BJ (cell line): ENCODE results near the gene ZDHHC19. TPM values are rescaled to one million over a fixed set of nuclear protein-coding genes. Genes with fewer than 3 reads are reported as not detected.

Experiments used
- CTCF ChIA-PET: fragments of 350-600 bp; formaldehyde crosslinking; extraction: SDS; loops from one replicate; lab custom pipeline; 2021; ENCODE audit warnings: antibody characterized with exemption, inconsistent platforms; lab: Yijun Ruan, JAX
- POLR2A ChIA-PET: fragments of 300-600 bp; sonication (Branson Sonifier 250); formaldehyde crosslinking; extraction: SDS; loops from one replicate; lab custom pipeline; 2021; ENCODE audit warnings: antibody characterized with exemption; lab: Charles Lee
- DNase-seq: peaks from one replicate; pipeline ENCODE4 v3.0.0-alpha.2; 2011; ENCODE audit warnings: low read depth
- H3K27me3 ChIP-seq: 2 replicates; pipeline ENCODE4 v1.6.0; 2011; ENCODE audit warnings: low read length; ENCODE audit not compliant: control insufficient read depth, insufficient read depth
- H3K36me3 ChIP-seq: 2 replicates; pipeline ENCODE4 v1.5.1; 2011; ENCODE audit warnings: low read length; ENCODE audit not compliant: control insufficient read depth, insufficient read depth
- H3K4me3 ChIP-seq: 2 replicates; pipeline ENCODE4 v1.5.1; 2011; ENCODE audit warnings: low read depth, mild to moderate bottlenecking, control low read depth, low read length
- CTCF ChIP-seq: IDR thresholded peaks from 2 replicates; pipeline ENCODE4 v1.5.1; 2011; ENCODE audit warnings: low read depth, mild to moderate bottlenecking, control low read depth, inconsistent platforms, low read length, moderate library complexity; ENCODE audit not compliant: insufficient read depth
- polyA plus RNA-seq: library from polyadenylated mRNA; depleted of rRNA; stranded (reverse); fragments of >200 nt; gene quantifications from 2 replicates; pipeline ENCODE4 v1.2.3, GENCODE V29; 2011

ZDHHC19 gene
- polyA plus RNA-seq, 1 experiment, result not detected

DNA sequence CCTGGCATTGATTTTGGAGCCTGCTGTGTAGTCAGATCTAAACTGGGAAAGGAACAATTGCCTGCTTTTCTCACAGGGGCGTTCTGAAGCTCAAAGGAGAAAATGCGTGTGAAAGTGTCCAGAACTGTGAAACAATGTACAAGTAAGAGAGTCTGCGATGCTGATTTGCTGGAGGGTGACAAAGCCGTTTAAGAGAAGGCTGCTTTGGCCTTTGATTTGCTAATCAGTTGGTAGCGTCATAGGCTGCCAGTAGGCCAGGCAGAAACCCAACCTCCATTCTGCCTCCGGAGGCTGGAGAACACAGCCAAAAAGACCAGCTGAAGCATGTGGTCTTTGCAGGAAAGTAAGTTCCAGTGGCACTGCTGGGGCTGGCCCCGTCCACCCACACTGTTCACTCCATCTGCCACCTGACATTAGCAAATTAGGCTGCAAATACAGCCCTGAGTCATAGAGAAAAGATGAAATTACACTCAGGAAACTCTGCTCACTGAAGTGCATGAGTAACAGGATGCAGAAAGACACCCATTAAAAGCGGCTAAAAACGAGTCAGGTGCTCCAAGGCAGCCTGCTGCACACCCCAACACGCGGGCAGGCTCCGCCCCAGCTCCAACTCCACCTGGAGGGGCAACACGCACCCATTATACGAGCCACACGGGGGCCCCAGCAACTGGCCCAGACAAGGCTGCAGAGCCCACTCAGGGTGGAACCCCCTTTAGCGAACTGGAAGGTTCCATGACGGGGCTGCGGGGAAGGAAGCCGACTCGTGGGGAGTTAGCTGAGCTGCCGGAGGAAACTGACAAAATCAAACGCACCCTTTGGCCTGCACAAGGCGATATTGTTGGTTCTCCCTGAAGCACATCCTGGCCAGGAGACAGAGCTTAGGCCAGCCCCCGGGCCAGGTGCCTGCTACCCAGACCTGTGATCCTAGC is 31.6 kb downstream of the ZDHHC19 start:
- Histone ChIP-seq H3K27me3 (0 out of 2 replicates have a peak, but pooled peaks cover 1% of the 10 kb centered on the region), H3K4me3 (no peak overlapping the region), H3K36me3 (no peaks in the 10 kb centered on the region)
- CTCF ChIA-PET, result interaction anchor here (1.3 to 1.9 kb wide), 2 partner anchors 17 to 107 kb away, joined by 4 to 11 read pairs; no protein-coding TSS in a partner anchor
- DNase-seq, result no peak
- no peak for TF ChIP-seq CTCF
- POLR2A ChIA-PET, result no interaction called here

DNA sequence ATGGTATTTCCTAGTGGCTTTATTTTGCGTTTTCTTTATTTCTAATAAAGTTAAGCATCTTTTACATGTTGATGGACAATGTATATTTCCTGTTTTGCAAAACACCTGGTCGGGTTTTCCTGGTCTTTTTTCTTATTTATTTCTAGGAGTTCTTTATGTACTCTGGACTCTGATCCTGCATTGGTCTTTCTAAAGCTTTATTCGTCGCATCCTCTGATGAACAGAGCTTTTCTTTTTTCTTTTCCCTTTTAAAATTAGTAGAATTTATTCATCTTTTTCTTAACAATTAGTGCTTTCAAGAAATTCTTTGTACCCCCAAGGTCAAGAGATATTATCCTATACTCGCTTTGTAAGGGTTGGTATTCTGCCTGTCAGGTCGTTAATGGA is 32.2 kb downstream of the ZDHHC19 start:
- H3K4me3 ChIP-seq, result no peak overlapping the region
- DNase-seq, result no peak
- no peak for TF ChIP-seq CTCF
- POLR2A ChIA-PET, result no interaction called here
- CTCF ChIA-PET, result interaction anchor here (0.9 to 1.9 kb wide), 3 partner anchors 14 to 106 kb away, joined by 3 to 11 read pairs (median 4); no protein-coding TSS in a partner anchor
- 0 out of 2 replicates have a peak, but pooled peaks cover 1% of the 10 kb centered on the region for H3K27me3 ChIP-seq
- H3K36me3 ChIP-seq, result no peaks in the 10 kb centered on the region

DNA sequence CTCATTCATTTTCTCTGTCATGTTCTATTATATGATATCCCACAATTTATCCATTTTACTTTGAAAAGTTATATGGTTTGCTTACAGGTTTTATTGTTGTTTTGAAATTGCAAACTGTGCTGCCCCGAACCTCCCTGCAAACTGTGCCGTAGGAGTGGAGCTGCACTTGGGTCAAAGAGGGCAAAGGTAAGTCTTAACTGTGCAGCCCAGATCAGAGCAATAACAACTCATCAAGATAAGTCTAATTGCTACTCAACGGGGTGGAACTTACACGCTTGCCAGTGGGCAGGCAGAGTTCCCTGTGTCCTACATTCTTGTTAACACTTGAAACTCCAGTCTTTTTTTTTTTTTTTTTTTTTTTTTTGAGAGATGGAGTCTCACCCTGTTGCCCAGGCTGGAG is 33.2 kb downstream of the ZDHHC19 start:
- Histone ChIP-seq H3K36me3 (no peaks in the 10 kb centered on the region), H3K4me3 (no peak overlapping the region), H3K27me3 (0 out of 2 replicates have a peak, but pooled peaks cover 1% of the 10 kb centered on the region)
- ChIA-PET POLR2A (no interaction called here), CTCF (no interaction called here)
- no peak for DNase-seq
- no peak for TF ChIP-seq CTCF

DNA sequence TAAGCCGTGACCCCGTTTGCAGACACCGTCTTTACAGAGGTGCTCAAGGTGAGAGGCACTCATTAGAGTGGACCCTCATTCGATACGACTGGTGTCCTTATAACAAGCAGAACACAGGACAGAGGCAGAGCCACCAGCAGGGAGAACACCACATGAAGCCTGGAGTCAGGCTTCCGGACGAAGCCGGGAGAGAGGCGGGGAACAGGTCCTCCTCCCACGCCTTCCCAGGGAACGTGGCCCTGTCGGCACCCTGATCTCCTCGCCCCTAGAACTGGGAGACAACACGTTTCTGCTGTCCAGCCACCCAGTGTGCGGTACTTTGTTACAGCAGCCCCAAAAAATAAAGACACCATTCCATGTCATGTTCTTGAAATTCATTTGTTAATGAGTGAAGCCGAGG is 33.6 kb downstream of the ZDHHC19 start:
- POLR2A ChIA-PET, result no interaction called here

More for the DNA sequence above, 33.6 kb downstream of the ZDHHC19 start:
- Histone ChIP-seq H3K27me3 (0 out of 2 replicates have a peak, but pooled peaks cover 1% of the 10 kb centered on the region), H3K4me3 (no peak overlapping the region), H3K36me3 (no peaks in the 10 kb centered on the region)
- no peak for TF ChIP-seq CTCF
- CTCF ChIA-PET, result no interaction called here
- DNase-seq, result no peak
